NCI-H82 treated with DMSO at 0.1 percent for 48 hours (cell line): Measurements from ENCODE around the gene PRRC1.

Experiments used
- DNase-seq: peaks from one replicate; lab custom pipeline; 2025; ENCODE audit not compliant: unreplicated experiment; lab: John Stamatoyannopoulos, UW

The PRRC1 gene

DNA sequence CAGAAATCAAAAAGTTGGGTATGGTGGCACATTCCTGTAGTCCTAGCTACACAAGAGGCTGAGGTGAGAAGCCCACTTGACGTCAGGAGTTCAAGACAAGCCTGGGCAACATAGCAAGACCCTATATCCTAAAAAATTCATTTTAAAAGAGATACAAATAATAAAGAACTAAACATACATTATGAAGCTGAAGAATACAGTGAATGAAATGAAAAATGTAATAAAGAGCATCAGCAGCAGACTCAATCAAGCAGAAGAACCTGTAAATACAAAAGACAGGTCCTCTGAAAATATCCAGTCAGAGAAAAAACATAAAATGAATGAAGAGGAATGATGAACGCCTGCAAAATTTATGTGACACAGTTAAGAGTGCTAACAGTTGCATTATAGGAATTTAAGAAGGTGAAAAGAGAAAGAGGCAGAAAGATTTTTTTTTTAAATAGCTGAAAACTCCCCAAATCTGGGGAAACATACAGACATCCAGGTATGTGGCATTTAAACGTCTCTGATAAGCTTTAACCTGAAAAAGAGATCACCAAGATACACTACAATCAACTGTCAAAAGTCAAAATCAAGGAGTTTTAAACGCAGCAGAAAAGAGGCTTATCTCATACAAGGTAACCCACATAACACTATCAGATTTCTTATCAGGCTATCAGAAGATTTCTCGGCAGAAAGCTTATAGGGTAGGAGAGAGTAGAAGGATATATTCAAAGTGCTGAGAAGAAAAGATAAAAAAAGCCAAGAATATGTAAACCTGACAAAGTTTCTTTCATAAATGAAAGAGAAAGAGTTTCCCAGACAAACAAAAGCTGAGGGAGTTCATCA, 57.6 kb downstream of the PRRC1 start:
- DNase-seq, result no peak

DNA sequence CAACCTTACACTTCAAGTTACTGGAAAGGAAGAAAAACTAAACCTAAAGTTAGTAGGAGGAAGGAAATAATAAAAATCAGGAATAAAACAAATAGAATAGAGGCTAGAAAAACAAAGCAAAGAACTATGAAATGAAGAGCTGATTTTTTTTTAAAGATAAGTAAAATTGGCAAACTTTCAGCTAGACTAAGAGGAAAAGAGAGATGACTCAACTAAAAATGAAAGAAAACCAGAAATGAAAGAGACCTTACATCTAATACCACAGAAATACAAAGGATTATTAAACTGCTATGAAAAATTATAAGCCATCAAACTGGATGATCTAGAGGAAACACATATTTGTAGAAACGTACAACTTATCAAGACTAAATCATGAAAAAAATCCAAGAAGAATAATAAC, 60.0 kb downstream of the PRRC1 start:
- no peak for DNase-seq

DNA sequence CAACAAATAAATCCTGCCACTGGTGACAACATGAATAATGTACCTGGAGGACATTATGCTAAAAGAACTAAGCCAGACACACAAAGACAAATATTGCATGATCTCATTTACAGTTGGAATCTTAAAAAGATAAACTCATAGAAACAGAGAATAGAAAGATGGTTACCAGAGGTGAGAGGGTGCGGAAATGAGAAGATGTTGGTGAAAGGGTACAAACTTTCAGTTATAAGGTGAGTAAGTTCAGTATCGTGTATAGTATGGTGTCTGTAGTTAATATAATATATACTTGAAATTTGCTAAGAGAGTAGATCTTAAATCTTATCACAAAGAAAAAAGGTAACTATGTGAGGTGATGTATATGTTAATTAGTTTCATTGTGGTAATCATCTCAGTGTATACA, 63.3 kb downstream of the PRRC1 start:
- DNase-seq, result no peak

DNA sequence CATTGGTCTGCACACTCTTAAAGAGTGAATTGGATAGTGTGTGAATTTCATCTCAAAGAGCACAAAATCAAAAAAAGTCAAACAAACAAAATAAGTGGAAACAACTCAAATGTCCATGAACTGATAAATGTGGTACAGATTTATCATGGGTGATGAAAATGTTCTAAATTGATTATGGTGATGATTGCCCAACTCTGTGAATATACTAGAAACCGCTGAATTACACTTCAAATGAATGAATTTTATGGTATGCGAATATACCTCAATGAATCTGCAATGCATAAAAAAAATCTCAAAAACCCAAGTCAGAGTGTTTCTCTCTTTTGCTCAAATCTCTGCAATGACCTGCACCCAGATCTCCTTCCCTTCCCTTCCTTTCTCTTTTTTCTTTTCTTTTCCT, 64.0 kb downstream of the PRRC1 start:
- no peak for DNase-seq

DNA sequence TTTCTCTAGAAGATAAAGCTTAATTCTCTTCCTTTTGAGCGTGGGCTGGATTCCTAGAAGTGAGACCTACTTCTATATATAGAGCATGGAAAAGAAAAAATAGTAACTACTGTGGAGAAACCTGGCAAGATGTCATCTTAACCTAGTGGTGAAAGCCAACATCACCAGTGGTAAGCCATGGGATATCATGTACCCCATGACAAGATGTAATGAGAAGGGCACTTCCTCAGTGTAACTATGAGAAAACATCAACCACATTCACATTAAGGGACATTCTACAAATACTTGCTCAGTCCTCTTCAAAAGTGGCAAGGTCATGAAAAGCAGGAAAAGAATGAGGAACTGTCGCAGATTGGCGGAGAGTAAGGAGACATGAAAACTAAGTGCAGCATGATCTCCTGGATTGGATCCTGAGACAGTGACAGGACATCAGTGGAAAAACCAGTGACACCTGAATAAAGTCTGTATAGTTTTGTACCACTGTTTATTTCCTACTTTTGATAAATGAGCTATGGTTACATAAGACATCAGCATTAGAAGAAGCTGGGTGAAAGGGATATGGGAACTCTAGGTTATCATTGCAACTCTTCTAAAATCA, 65.4 kb downstream of the PRRC1 start:
- no peak for DNase-seq

- DNase-seq, result no peak
Observed at GRCh38 chr5:127583866-127584265, 66.4 kb downstream of the PRRC1 start.

GRCh38 chr5:127585661-127586060, 68.2 kb downstream of the PRRC1 start:
- no peak for DNase-seq

DNA sequence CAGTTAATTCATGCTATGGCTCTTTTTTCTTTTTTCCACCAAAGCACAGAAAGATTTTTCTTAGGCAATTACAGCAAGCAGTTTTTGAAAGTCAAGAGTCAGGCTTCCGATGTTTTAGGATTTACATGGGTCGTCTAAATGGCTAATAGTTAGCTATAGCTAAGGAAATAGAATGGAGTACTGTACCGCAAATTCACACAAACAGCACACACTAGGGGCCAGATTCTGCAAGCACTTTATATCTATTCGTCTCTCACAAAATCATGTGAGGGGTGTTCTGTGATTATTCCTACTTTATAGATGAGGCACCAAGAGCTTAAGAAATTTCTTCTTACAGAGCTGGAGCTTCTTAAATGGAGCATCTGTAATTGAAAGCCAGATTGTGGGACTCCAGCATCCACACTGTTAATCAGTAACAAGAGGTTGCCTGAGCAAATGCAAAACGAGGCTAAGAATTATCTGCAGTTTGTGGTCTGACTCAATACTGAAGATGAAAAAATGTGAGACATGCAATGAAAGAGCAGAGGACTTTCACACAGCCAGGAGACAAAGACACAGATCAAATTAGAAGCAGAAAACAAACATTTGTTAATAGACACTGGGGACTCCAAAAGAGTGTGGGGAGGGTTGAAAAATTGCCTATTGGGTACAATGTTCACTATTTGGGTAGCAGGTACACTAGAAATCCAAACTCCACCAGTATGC, 68.8 kb downstream of the PRRC1 start:
- DNase-seq, result no peak

DNA sequence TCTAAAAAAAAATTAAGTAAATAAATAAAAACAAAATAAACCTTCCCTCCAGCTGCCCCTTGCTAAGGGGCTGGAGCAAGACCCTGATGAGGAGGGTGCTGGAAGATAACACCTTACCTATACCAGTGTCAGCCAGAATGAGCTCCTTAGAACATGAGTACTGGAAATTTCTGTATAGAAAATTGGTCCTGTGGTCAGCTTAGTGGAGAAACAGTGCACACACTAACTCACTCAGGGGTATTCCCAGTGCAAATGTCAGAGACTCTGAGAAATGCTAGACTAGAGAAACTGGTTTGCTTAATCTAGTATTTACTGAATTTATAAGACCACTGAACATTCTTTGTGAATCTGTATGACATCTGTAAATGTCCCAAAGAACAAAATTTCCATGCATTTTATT, 69.4 kb downstream of the PRRC1 start:
- no peak for DNase-seq

GRCh38 chr5:127587246-127587917, 69.9 kb downstream of the PRRC1 start:
- DNase-seq, result no peak

DNA sequence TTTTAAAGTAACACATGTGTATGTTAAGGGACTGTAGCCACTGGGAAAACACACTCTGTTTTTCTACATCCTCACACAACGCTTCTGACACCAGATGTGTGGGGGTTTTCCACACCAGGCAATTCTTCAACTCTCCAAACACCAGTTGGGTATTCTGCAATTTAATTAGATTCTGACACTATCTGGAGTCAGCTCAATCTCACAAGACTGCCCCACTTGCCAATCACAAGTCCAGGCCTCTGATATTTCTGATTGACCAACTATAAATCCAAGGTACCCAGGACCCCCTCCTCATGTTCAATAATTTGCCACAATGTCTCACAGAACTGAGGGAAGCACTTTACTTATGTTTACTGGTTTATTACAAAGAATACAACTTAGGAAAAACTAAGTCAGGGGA, 70.9 kb downstream of the PRRC1 start:
- DNase-seq, result no peak

- DNase-seq, result no peak
Observed at GRCh38 chr5:127589309-127590030, 72.0 kb downstream of the PRRC1 start.

DNA sequence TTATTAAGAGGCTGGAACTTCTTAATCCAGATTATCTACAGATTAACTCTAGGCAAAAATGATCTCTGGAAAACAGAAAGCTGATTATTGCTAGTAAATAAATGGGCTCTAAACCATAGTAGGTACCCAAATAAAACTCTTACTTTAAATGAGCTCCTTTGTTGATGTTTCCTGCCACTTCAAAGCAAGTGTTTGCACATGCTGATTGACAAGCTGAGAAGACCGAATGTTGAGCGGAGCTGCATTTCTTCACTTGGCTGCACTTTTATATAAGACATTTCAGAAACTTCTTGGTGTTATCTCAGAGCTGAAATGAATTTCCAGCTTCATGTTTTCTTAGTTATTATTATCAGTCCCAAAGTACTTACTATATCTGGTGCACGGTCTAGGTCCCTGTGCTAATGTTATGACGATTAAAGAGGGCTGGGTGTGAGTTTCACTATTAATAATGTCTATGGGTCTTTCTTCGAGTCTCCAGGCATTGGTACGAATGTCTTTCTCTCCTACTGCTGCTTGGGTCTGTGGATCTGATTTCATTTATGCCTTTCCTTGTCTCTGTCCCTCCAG, 72.8 kb downstream of the PRRC1 start:
- DNase-seq, result peak; percentile 70

- DNase-seq, result peak; percentile 19
Observed at GRCh38 chr5:127595484-127596368, 78.3 kb downstream of the PRRC1 start.

DNA sequence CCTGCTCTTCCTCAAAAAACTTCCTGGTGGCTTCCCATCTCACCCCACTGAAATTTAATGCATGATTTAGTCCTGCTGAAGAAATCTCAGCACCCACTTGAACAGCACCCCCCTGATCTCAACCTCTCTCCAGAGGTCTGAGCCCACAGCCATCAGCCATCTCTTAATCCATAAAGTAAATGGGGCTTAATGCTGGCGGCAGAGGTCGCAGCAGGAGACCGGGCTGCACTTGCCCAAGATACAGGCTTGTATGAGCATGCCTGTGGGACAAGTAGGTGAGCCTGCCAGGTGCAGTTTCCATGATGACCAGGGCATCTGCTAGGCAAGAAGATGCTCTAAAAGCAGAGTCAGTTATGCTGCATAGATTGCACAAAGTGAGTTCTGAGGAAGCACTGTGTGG, 79.1 kb downstream of the PRRC1 start:
- DNase-seq, result peak; percentile 20

- DNase-seq, result no peak
Observed at GRCh38 chr5:127599320-127599719, 81.9 kb downstream of the PRRC1 start.

DNA sequence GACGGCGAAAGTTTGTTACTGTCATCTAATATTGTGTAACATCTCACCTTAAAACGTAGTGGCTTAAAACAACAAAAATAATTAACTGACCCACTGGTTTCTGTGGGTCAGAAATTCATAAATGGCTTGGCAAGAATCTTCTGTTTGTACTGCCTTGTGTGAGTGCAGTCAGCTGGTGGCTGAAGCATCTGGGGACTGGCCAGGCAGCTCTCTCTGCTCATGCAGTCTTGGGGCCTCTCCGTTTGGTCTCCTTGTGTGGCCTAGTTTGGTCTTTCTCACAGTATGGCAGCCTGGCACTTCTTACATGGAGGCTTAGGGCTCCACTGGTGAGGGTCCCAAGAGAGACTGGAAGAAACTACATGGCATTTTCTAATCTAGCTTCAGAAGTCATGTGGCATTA, 82.4 kb downstream of the PRRC1 start:
- DNase-seq, result no peak

GRCh38 chr5:127601111-127601510, 83.7 kb downstream of the PRRC1 start:
- DNase-seq, result no peak

- DNase-seq, result no peak
Observed at GRCh38 chr5:127601601-127602000, 84.2 kb downstream of the PRRC1 start.

DNA sequence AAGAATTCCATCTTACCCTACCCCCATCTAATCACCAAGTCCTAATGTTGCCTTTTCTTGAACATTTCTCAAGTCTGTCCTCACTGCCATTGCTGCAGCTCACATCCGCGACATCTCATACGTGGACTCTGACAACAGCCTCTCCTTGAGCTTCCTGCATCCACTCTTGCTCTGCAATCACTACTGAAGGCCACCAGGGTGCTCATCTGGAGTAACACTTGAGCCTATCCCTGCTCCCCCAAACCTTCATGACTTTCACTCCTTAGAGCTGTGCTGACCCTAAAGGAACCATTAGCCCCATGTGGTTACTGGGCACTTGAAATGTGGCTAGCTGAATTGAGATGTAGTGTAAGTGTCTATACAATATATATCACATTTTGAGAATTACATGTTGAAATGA, 85.0 kb downstream of the PRRC1 start:
- no peak for DNase-seq
